DMS114 treated with DMSO at 0.1 percent for 48 hours (cell line): ENCODE measurements around the gene CLCN7.

ENCODE experiments used
- DNase-seq: peaks from one replicate; lab custom pipeline; 2025; ENCODE audit not compliant: unreplicated experiment; lab: John Stamatoyannopoulos, UW

Gene CLCN7

GRCh38 chr16:1432388-1433262, 42.2 kb downstream of the CLCN7 start:
- no peak for DNase-seq

- DNase-seq, result no peak
These were observed 43.1 kb downstream of the CLCN7 start for GRCh38 chr16:1431497-1432270.

GRCh38 chr16:1430759-1431496, 43.9 kb downstream of the CLCN7 start, which contains the start of gene PERCC1:
Gene PERCC1 (plus strand): TSS chr16:1431078. CDS start chr16:1432594, 1,516 bp downstream.
- no peak for DNase-seq

GRCh38 chr16:1430214-1430758, 44.5 kb downstream of the CLCN7 start:
- no peak for DNase-seq

- no peak for DNase-seq
These were observed 45.2 kb downstream of the CLCN7 start for GRCh38 chr16:1429631-1430030.

GRCh38 chr16:1429012-1429411, 45.8 kb downstream of the CLCN7 start:
- no peak for DNase-seq

- DNase-seq, result no peak
These were observed 46.3 kb downstream of the CLCN7 start for GRCh38 chr16:1428511-1428910.

GRCh38 chr16:1427473-1428461, 47.1 kb downstream of the CLCN7 start:
- DNase-seq, result no peak

GRCh38 chr16:1426734-1427471, 47.9 kb downstream of the CLCN7 start:
- DNase-seq, result no peak

- DNase-seq, result no peak
These were observed 49.0 kb downstream of the CLCN7 start for GRCh38 chr16:1425616-1426370.

- no peak for DNase-seq
These were observed 50.8 kb downstream of the CLCN7 start for GRCh38 chr16:1424028-1424427.

GRCh38 chr16:1422076-1422475, 52.8 kb downstream of the CLCN7 start:
- no peak for DNase-seq

GRCh38 chr16:1420111-1420539, 54.7 kb downstream of the CLCN7 start:
- DNase-seq, result no peak

GRCh38 chr16:1416521-1416941, 58.3 kb downstream of the CLCN7 start:
- no peak for DNase-seq

- DNase-seq, result no peak
These were observed 60.1 kb downstream of the CLCN7 start, which contains the start of gene UNKL for GRCh38 chr16:1414532-1415260. Gene UNKL (minus strand): TSS chr16:1414704. CDS start chr16:1414691, 13 bp downstream.

- no peak for DNase-seq
These were observed 60.9 kb downstream of the CLCN7 start for GRCh38 chr16:1413684-1414531.

- no peak for DNase-seq
These were observed 62.0 kb downstream of the CLCN7 start for GRCh38 chr16:1412847-1413246.
